PC-3 (cell line): Measurements from ENCODE around the gene CBFA2T2.
A peak's percentile ranks its signal among the peaks of the same experiment; 100 is the strongest.

Source experiments
- EZH2 ChIP-seq: fragments of 300-600 bp; sonication (generic); IDR thresholded peaks from one replicate; pipeline ENCODE4 v1.6.1; 2017; ENCODE audit warnings: antibody characterized with exemption, mild to moderate bottlenecking, low read length; ENCODE audit not compliant: unreplicated experiment
- EZH2phosphoT487 ChIP-seq: fragments of 300-600 bp; sonication (generic); IDR thresholded peaks from 2 replicates; pipeline ENCODE4 v1.6.1; 2018; ENCODE audit warnings: mild to moderate bottlenecking, antibody characterized with exemption, low read length, borderline replicate concordance
- TF ChIP-seq, protein P1 (sequence below): fragments of 300-600 bp; sonication (generic); conservative IDR thresholded peaks from 2 replicates; pipeline ENCODE4 v1.5.1; 2017; ENCODE audit warnings: antibody characterized with exemption, low read depth, mild to moderate bottlenecking, low read length

DNA sequence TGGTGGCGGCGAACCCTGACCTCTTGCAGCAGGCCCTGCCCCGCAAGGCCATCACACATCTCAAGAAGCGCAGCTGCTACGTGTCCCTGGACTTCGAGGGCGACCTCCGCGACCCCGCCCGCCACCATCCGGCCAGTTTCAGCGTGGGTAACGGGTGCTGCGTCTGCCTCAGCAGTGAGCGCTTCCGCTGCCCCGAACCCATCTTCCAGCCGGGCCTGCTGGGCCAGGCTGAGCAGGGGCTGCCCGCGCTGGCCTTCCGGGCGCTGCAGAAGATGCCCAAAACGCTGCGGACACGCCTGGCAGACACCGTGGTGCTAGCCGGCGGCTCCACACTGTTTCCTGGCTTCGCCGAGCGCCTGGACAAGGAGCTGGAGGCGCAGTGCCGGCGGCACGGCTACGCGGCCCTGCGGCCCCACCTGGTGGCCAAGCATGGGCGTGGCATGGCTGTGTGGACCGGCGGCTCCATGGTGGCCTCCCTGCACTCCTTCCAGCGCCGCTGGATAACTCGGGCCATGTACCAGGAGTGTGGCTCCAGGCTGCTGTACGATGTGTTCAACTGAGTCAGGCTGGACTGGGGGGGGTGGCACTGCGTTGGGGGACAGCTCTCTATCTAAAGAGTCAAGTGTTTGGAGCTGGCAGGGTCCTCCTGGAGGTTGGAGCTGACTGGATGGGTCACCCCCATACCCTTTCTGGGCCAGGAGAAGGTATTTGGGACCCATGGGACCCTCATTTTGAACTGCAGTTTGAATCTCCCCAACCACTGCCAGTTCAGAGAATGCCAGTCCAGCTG is 178.0 kb downstream of the CBFA2T2 start:
- TF ChIP-seq, protein P1, sequence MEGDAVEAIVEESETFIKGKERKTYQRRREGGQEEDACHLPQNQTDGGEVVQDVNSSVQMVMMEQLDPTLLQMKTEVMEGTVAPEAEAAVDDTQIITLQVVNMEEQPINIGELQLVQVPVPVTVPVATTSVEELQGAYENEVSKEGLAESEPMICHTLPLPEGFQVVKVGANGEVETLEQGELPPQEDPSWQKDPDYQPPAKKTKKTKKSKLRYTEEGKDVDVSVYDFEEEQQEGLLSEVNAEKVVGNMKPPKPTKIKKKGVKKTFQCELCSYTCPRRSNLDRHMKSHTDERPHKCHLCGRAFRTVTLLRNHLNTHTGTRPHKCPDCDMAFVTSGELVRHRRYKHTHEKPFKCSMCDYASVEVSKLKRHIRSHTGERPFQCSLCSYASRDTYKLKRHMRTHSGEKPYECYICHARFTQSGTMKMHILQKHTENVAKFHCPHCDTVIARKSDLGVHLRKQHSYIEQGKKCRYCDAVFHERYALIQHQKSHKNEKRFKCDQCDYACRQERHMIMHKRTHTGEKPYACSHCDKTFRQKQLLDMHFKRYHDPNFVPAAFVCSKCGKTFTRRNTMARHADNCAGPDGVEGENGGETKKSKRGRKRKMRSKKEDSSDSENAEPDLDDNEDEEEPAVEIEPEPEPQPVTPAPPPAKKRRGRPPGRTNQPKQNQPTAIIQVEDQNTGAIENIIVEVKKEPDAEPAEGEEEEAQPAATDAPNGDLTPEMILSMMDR = peak; percentile 85
- no peak; the same call in 1 of the 2 replicates for TF ChIP-seq EZH2phosphoT487
- TF ChIP-seq EZH2 = no peak
